NCI-H345 treated with DMSO at 0.1 percent for 48 hours (cell line): ENCODE data around the gene DGCR8.
"Not testable (repeated sequence)": the region's sequence is repeated elsewhere in the genome, so short reads cannot be mapped to it uniquely, and the experiment has no call there.

Experiments
- DNase-seq: peaks from one replicate; lab custom pipeline; 2025; ENCODE audit not compliant: unreplicated experiment; lab: John Stamatoyannopoulos, UW

The DGCR8 gene

GRCh38 chr22:20149257-20150250, 69.5 kb downstream of the DGCR8 start:
- no peak for DNase-seq

GRCh38 chr22:20150381-20151275, 70.6 kb downstream of the DGCR8 start, which contains the start of gene CCDC188:
CCDC188 (minus strand) TSS chr22:20151055; CDS start chr22:20150986, 69 bp downstream.
- DNase-seq, result no peak

GRCh38 chr22:20151276-20151588, 71.2 kb downstream of the DGCR8 start:
- DNase-seq, result no peak

GRCh38 chr22:20152464-20152890, 72.4 kb downstream of the DGCR8 start:
- no peak for DNase-seq

- no peak for DNase-seq
These were observed 73.9 kb downstream of the DGCR8 start for GRCh38 chr22:20153945-20154344.

GRCh38 chr22:20154602-20155187, 74.7 kb downstream of the DGCR8 start:
- peak; percentile 9 for DNase-seq

- peak; percentile 30 for DNase-seq
These were observed 75.4 kb downstream of the DGCR8 start for GRCh38 chr22:20155330-20156041.

GRCh38 chr22:20156042-20156389, 76.0 kb downstream of the DGCR8 start:
- no peak for DNase-seq

GRCh38 chr22:20156611-20157429, 76.8 kb downstream of the DGCR8 start:
- peak; percentile 41 for DNase-seq

GRCh38 chr22:20157430-20158183, 77.6 kb downstream of the DGCR8 start:
- DNase-seq, result no peak

GRCh38 chr22:20158391-20159036, 78.5 kb downstream of the DGCR8 start:
- no peak for DNase-seq

GRCh38 chr22:20159076-20159475, 79.0 kb downstream of the DGCR8 start:
- DNase-seq, result no peak

- not testable (repeated sequence) for DNase-seq
These were observed 79.5 kb downstream of the DGCR8 start for GRCh38 chr22:20159531-20159930.

GRCh38 chr22:20160041-20160440, 80.0 kb downstream of the DGCR8 start:
- DNase-seq, result no peak
